ENCODE measurements around the gene PLVAP.
"Not testable (repeated sequence)": the region's sequence is repeated elsewhere in the genome, so short reads cannot be mapped to it uniquely, and the experiment has no call there.

PLVAP gene

DNA sequence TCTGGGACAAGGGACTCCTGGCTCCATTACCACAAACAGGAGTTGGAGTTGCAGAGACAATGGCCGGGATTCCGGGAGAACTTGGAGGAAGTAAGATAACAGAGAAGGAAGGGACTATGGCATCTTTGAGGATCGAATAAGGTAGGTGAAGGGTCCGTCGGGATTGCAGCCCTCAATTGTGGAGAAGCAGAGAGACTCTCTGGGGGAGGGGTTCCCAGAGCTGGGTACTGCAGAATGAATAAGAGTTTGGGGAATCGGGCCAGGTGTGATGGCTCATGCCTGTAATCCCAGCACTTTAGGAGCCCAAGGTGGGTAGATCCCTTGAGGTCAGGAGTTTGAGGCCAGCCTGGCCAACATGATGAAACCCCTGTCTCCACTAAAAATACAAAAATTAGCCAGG is 24.5 kb upstream of the PLVAP start:
- DNase-seq: no peak

DNA sequence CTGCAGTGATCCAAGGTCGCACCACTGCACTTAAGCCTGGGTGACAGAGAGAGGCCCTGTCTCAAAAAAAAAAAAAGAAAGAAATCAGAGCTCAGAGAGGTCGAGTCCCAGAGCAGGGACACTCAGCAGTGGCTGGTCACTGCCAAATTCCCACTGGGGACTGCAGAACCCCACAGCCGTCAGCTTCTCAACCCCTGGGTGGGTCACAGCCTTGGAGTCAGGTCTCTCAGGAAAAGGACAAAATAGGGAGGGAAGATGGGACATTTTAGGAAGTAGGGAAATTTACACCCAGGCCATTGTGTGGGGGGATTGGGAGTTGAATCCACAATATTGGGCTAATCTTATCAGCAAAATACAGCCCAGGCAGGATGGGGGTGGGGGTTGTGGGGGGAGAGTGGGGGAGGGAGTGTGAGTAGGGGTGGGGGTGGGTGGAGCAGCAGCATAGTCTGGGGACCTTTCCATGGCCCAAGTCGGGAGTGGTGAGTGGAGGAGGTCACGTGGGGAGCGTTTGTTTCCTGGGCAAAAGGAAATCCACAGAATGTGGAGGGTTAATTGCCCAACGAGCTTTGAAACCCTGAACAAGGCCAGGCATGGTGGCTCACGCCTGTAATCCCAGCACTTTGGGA is 21.9 kb upstream of the PLVAP start:
- no peak for DNase-seq

DNA sequence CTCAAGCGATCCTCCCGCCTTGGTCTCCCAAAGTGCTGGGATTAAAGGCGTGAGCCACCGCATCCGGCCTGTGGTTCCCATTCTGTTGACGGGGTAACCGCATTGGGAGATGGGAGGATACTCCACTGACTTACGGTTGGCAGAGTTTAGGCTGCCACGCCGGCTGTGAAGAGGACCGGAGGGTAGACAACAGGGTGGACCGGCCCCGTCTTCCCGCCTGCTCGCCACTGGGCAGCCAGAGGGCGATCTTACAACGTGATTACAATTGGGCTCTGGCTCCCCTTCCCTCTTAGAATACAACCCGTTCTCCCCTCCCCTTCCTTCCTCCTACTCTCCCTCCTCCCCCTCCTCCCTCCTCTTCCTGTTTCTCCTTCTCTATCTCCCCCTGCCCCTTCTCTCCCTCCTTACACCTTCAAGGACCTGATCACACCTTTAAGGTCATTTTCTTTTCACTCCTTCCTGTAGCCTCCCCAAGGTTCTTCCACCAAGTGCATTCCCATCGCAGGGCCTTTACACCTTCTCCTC is 17.8 kb upstream of the PLVAP start:
- DNase-seq: peak; percentile 25 to 73

DNA sequence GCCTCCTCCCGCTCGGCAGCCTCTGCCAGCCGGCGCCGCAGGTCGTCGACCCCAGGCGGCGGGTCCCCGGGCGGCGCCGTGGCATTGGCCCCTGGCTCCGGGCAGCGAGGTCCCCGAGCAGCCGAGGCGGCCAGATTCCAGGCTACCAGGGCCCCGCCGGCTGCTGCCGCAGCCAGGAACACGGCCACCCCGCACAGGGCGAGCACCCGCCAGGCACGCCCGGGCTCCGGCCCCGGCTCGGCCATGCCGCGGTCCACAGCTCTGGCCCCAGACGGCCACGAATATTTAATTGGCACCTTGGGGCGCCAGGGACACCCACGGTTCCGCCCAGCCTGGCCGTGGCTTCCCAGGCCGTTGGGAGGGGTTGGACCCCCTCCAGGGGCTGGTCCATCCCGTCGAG is 16.8 kb upstream of the PLVAP start, which contains the start of gene CCDC194:
CCDC194 (minus strand) TSS at position 283 of the 400 bp plus-strand sequence; CDS start at position 245, 38 bp downstream.
- DNase-seq: no peak

DNA sequence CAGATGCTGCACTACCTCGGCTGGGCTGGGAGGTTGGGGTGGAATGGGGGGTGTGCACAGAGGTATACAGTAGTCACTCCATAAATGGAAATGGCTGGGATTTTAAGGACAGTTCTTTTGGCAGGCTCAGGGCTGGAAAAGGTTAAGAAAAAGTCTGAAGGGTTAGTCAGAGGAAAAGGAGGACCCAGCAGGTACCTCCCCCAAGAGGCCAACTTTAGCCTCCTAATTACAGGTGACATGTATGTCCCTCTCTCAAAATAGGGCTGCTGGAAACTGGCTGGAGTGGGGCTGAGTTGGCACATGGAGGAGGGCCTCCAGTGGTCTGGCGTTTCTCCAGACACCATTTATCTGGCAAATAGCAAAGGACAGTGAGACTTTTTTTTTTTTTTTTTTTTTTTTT is 15.9 kb upstream of the PLVAP start:
- no peak for DNase-seq

DNA sequence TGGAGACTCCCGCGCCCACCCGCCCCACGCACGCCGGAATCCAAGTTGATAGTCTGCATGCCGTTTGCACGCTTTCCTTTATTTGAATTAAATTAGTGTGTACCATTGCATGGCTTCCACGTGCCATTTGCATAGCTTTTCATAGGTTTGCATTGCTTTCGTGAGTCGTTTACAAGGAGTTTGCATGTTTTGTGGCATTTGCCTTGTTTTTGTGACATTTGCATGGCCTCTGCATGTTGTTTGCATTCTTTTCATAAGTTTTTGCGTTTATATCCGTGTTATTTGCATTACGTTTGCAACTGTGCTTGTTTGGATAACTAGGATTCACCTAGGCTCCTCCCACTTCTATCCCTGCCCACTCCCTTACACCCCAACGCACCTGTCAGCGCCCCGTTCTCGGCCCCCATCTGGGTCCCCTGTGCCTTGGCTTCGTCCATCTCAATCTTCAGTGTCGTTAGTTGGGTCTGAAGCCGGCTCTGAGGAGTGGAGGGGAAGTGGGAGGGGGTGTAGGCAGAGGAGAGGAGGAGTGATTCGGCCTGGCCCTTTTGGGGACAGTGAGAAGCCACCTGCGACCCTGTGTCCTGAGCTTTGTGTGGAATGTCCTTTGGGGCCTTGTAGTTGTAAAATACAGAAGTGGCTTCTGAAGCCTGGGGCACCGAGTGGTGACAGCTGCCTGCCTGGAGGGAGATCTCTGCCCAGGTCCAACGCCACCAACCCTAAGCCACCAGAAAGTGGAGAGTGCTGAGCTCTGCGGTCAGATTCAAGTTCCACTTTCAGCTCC is 14.4 kb upstream of the PLVAP start:
- no peak for DNase-seq

DNA sequence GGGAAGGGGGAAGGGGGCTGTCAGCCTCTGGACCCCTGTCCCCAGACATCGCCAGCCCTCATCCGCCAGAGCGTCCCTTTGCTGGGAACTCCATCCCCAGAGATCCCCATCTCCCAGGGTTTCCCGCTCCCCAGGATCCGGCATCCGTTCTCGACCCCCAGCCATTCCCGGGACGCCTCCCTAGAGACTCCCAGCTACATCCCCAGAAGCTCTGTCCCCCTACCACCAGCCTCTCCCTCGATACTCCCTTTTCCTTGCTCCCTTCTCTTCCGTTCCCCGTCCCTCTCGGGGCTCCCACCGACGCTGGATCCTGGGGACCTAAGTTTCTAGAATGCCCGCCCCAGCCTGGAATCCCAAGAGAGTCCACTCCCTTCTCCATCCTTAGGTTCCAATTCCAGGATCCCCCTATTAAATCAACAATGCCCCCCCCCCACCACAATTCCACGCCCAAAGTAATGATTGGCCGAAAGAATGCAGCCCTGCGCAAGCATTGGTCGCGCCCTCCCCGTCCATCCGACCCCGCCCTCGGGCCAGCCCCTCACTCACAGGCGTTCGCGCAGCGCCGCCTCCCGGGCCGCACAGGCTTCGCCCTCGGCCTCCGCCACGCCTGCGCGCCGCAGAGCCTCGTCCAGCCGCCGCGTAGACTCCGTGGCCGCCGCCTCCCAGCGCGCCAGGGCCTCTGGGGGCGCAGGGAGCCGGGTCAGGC is 13.7 kb upstream of the PLVAP start:
- peak; percentile 85 to 88 for DNase-seq

DNA sequence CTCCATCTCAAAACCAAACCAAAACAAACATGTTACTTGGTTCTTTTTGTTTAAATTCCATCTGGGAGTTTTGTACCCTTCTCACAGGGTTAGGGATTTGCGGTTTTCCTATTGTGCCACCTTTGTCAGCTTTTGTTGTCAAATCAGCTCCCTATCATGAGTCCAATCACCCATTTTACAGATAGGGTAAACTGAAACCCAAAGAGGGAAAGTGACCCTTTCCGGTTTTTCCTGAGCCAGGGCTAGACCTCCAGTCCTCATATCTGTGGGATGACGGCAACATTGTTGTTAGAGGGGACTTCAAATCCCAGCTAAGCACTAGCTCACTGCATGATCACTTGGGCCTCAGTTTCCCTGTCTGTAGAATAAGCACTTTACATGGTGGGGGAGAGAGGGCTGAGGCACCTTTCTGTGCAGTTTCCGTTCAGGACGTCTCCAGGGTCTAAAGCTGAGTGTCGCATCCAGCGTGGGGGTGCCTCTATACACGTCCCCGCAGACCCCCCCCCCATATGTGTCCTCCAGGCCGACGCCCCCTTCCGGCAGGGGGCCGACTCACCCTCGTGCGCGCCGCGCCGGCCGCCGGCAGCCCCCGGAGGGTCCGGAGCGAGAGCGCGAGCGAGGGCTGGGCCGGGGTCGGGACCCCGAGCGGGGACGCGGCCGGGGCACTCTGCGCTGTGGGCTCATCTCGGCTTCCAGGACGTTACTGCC is 13.0 kb upstream of the PLVAP start:
- DNase-seq: no peak

DNA sequence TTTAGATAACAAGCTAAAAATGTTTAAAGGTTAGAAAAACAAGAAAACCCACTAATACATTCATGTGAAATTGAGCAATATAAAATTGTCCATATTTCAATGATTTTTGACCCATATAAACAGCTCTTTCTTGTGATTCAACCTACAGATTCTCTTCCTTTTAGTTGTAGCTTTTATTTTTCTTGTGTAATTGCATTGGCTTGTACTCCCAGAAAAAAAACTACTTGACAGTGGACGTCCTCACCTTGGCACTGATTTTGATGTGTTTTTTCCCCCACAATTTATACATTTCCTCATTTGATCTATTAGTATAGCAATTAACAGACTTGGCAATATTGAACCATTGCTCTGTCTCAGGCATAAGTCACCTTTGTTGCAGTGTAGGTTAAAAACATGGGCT is 12.1 kb upstream of the PLVAP start:
- DNase-seq: no peak

DNA sequence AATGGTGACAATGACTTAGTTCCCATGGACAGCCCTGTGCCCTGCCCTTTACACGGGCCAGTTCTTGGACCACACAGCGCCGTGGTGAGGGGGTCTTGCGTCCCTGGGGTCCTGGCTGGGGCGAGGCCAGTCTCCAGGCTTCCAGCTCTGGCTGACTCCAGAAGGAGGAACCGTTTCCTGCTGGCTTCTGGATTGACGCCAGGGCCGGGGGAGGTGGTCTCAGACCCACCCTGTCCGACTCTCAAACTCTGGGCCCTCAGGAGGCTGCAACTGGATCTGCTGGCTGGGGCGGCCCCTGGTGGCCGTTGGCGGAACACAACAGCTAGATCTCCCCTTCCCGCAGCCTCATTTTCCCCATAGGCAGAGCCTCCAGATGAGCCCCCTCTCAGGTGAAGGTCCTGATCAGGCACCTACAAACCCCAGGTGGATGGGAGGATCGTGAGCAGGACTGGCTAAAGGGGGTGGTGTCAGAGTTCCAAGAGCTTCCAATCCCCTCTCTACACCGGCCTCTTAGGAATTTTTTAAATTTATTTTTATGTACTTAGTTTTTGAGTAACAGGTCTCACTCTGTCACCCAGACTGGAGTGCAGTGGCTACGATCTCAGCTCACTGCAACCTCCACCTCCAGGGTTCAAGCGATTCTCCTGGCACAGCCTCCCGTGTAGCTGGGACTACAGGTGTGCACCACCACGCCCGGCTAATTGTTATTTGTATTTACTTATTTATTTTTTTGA is 8.9 kb upstream of the PLVAP start:
- peak; percentile 60 to 61 for DNase-seq

DNA sequence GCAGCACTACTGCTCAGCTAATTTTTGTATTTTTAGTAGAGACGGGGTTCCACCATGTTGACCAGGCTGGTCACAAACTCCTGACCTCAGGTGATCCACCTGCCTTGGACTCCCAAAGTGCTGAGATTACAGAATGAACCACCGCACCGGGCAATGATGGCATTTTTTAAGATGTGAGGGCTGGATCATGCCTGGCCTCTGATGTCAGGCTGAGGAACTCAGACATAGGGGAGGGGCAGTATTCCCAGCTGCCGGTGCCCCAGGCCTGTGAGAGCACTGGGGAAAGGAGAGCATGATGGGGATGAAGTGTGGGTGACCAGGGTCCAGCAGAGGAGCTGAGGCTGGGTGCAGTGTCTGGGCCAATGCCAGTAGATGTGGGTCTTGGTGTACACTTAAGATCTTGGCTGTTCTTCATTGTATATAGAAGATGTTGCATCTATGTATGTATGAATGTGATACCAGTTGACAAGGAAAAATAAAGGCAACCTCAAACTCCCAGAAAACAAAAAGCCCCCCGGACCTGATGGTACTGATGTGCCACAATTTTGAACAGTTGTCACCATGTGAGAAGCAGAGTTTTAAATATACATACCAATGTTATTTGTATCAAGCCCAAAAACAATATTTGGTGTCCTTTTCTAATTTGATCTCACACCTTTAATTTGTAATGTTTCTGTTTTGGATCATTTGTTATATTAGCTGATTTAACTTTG is 3.4 kb upstream of the PLVAP start:
- no peak for DNase-seq

DNA sequence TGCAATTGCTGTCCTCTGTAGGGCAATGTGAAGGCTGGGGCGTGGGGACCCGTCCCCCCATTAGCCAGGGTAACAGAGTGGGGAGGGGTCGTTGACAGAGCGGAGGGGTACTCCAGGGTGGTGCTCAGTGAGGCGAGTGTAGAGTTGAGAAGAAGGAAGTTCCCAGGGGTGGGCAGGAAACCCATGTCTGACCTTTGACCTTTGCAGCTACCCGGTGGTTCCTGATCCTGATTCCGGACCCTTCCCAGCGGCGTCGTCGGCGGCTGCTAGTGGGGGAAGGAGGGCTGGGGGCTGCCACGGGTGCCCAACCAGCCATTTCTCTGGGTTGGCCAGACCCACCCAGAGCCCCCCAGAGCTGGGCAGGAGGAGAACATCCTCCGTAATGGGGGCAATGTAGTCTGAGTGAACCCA is 2.1 kb upstream of the PLVAP start:
- DNase-seq: no peak

DNA sequence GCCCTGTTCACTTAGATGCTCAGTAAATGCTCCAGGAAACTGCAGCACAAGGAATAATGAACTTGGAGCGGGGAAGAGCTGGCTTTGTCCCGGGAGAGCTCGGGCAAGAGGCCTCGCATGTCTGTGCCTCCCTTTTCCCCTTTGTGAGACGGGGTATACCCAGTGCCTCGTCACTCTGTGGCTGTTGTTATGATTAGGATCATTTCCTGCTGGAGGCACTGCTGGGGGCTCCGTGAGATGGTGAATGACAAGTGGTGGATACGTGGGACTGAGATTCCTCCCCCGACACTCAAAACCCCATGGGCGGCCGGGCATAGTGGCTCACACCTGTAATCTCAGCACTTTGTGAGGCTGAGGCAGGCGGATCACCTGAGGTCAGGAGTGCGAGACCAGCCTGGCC is 1.1 kb upstream of the PLVAP start:
- no peak for DNase-seq

DNA sequence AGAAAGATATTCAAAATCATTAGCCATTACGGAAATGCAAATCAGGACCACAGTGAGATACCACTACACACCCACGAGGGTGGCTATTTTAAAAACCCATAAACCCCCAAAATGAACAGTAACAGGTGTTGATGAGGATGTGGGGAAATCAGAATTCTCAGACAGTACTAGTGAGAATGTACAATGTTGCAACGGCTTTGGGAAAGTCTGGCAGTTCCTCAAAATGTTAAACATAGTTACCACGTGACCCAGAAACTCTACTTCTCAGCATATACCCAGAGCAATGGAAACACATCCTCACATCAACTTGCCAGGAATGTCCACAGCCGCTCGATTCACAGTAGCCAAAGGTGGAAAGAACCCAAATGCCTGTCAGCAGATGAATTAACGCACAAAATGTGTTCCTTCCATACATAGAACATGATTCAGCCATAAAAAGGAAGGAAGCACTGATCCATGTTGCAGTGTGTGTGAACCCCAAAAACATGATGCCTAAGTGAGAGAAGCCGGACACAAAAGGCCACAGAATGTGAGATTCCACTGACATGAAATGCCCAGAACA is 7.0 kb downstream of the PLVAP start:
- DNase-seq: peak in 1 of 2 donors; percentile 22

DNA sequence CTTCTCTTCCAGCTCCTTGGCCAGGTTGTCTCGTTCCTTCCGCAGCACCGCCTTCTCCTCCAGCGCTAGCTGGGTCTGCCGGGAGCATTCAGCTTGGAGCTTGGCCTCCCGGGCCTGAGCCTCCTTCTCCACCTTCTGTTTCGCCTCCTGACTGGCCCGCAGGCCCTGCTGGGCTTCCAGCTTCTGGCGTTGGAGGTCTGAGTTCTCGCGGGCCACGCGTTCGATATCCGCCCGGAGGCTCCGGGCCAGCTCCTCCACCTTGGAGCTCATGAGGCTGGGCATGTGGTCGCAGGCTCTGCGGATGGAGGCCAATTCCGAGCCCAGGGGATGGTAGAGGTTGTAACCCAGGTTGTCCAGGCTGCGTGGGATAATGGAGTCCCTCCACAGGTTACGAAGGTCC is 11.8 kb downstream of the PLVAP start:
- DNase-seq: no peak

DNA sequence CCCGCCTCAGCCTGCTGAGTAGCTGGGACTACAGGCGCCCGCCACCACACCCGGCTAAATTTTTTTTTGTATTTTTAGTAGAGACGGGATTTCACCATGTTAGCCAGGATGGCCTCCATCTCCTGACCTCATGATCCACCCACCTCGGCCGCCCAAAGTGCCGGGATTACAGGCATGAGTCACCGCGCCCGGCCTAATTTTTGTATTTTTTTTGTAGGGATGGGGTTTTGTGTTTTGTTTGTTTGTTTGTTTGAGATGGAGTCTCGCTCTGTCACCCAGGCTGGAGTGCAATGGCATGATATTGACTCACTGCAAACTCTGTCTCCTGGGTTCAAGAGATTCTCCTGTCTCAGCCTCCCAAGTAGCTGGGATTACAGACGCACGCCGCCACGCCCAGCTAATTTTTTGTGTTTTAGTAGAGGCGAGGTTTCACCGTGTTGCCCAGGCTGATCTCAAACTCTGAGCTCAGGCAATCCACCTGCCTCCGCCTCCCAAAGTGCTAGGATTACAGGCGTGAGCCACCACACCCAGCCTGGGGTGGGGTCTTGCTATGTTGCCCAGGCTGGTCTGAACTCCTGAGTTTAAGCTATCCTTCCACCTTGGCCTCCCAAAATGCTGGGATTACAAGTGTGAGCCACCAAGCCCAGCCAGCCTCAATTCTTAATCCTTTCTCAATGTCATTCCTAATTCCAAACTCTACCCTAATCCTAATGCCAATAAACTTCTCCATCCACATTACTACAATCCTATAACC is 13.1 kb downstream of the PLVAP start:
- DNase-seq: not testable (repeated sequence)

DNA sequence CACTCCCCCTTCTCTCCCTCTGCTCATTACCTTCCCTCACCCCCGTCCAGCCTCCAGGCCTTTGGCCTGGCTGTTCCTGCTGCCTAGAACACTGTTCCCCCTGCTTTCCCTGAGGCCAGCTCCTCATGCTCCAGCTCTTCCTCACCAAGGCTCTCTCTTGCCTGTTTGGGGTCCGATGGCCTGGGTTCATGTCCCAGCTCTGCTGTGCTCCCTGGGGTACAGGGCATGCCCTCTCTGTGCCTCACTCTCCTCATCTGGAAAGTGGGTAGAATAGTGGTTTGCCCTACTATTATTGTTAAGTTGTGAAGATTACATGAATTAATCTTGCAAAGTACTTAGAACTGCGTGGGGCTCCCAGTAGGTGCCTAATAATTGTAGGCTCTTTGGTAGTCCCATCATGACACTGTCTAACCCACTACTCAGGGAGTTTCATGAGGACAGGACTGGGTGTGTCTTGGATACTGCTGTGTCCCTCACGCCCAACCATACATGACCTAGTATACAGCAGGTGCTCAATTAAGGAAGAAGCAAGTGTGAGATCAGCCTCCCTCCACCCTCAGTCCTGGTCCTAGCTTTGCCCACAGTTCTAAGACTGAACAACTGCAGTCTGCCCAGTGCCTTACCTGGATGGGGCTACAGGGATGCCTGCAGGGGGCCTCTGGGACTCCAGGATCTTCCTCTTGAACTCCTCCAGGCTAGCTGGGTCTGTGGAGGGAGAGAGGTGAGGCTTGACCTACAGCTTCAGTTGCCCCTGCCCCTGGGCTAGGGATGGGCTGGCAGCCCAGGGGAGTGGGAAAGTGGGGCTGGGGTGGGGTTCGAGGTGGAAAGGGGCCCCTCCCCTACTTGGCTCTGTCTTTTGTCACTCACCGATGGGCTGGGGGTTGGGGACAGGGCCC is 17.0 kb downstream of the PLVAP start:
- no peak for DNase-seq

DNA sequence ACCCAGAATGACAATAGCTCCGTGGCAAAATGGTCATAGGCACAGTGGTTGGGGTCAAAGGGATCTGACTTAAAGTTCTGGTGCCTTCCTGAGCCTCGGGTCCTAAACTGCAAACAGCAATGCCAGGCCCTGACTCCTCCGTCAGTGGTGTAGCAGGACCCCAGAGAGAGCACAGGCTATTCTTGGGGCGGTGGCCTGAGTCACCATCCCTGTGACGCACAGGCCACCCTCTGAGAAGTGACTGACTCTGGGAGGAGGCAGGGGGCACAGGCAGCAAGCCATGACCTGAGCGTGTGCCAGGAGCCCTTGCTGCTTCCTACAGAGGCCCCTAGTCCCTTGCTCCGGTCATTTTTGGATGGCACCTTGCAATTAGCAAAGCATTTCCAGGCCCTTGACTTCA is 18.7 kb downstream of the PLVAP start:
- no peak for DNase-seq

DNA sequence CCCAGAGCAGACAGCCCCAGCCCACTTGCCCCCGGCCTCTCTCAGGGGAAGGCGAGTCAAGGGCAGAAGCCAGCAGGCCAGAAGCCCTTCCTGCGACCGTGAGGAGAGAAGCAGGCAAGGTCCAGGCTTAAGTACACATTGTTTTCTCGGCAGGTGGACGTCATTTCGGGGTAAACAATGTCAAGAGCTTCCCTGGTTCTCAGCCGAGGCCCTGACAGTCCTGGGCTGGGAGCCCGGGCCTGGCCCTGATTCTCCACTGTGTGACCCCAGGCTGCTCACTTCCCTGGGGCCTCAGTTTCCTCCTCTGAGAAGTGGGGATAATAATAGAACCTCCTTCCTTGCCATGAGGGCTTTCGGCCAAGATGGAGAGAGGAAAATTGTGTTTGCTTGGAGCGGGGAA is 19.4 kb downstream of the PLVAP start:
- no peak for DNase-seq
